Gastroesophageal sphincter (tissue), 3 donors: Measurements from ENCODE around the gene CDC42BPB.

Experiments
- CTCF ChIP-seq, 4 experiments: fragments of 200-600 bp in 2 of 4; fragments of 450-650 bp in 2 of 4; sonication (generic) in 1 of 4; IDR thresholded peaks; one replicate each; pipeline ENCODE4 v1.5.1; 2017 to 2019; ENCODE audit warnings: antibody characterized with exemption in 4 of 4, mild to moderate bottlenecking in 2 of 4, moderate library complexity in 2 of 4
- POLR2A ChIP-seq, 2 donors: fragments of 450-650 bp; IDR thresholded peaks; one replicate each; pipeline ENCODE4 v1.6.1; 2017; ENCODE audit warnings: antibody characterized with exemption in 2 of 2, mild to moderate bottlenecking in 2 of 2, moderate library complexity in 1 of 2
- POLR2AphosphoS5 ChIP-seq: sonication (generic); formaldehyde crosslinking; IDR thresholded peaks from one replicate; pipeline ENCODE4 v1.6.1; 2017; ENCODE audit warnings: antibody characterized with exemption

DNA sequence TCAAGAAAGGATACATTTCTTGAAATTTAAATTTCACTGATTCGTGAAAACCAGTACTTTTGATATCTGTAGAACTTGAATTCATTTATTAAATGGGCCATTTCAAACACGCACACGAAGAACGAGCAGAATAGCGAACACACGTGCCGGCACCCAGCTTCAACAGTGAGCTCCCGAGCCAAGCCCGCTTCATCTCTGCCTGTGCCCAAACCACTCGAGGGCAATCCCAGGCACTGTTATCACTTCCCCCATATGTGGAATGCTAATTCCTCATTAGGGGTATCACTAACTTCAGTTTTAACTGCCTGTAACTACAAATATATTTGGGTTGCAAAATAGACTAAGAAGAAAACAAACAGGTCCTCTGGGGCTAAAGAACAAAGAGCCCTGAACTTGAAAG is 86.9 kb downstream of the CDC42BPB start:
- TF ChIP-seq CTCF (IDR thresholded peaks at IDR 0.05) (no peak), POLR2A (IDR thresholded peaks at IDR 0.05) (no peak), POLR2AphosphoS5 (no peak)
